Activated T-helper 17 cell treated with anti-CD3 and anti-CD28 coated beads, Interleukin-2, amount 50 U/mL, for 72 hours (primary cell): ENCODE data around the gene ACD. TPM values are rescaled to one million over a fixed set of nuclear protein-coding genes. Genes with fewer than 3 reads are reported as not detected.
A peak's percentile ranks its signal among the peaks of the same experiment; 100 is the strongest.

Experiments
- ATAC-seq: fragments of 150-1000 bp; cut with Tn5 transposase; replicated peaks from 2 replicates; pipeline ENCODE4 v1.10.0; 2021; ENCODE audit warnings: mild to moderate bottlenecking, moderate library complexity
- H3K27ac Mint-ChIP-seq: one replicate; pipeline ENCODE4 v1.8.0; 2022; ENCODE audit warnings: mixed read lengths
- H3K27me3 Mint-ChIP-seq: one replicate; pipeline ENCODE4 v1.8.0; 2022; ENCODE audit warnings: mixed read lengths
- H3K36me3 Mint-ChIP-seq: one replicate; pipeline ENCODE4 v1.8.0; 2022; ENCODE audit warnings: low read depth, mild to moderate bottlenecking, mixed read lengths
- H3K4me1 Mint-ChIP-seq: one replicate; pipeline ENCODE4 v1.8.0; 2022; ENCODE audit warnings: mixed read lengths
- H3K4me3 Mint-ChIP-seq: one replicate; pipeline ENCODE4 v1.8.0; 2022; ENCODE audit warnings: mild to moderate bottlenecking, mixed read lengths
- H3K9me3 Mint-ChIP-seq: one replicate; pipeline ENCODE4 v1.8.0; 2022; ENCODE audit warnings: mixed read lengths
- total RNA-seq, 2 donors: library from RNA; stranded (reverse); gene quantifications; one replicate each; pipeline ENCODE4 v1.2.3, GENCODE V29; 2022

Gene ACD
- total RNA-seq, 2 donors from 2014 or later: 37.5 to 63.4 TPM

- peaks cover 31% of the 10 kb centered on the region for H3K36me3 Mint-ChIP-seq
- peaks cover 11% of the 10 kb centered on the region for H3K4me1 Mint-ChIP-seq
- no peaks in the 10 kb centered on the region for H3K9me3 Mint-ChIP-seq
- peak overlapping the region; percentile 45 for H3K4me3 Mint-ChIP-seq
- peak; percentile 79 for ATAC-seq
- H3K27me3 Mint-ChIP-seq: no peaks in the 10 kb centered on the region
- peak overlapping the region; percentile 38 for H3K27ac Mint-ChIP-seq
These were observed 51.7 kb downstream of the ACD start for GRCh38 chr16:67608364-67608763.

Other genes with a start within 250 kb of the ACD start
- under 1 TPM; 0.52 to 0.74 TPM for gene ZDHHC1, start 243.8 kb downstream of the ACD start, total RNA-seq
- gene HSD11B2, start 229.1 kb downstream of the ACD start, total RNA-seq: 1 to 10 TPM in 1 of 2 donors, under 1 TPM in 1; 0.21 to 1.4 TPM
- gene ATP6V0D1, start 179.1 kb downstream of the ACD start, total RNA-seq: 10 to 100 TPM; 20.6 to 42.1 TPM
- gene AGRP, start 176.7 kb downstream of the ACD start, total RNA-seq: not detected
- gene RIPOR1, start 131.4 kb downstream of the ACD start, total RNA-seq: 10 to 100 TPM; 30.4 to 57.0 TPM
- gene CTCF, start 97.7 kb downstream of the ACD start, total RNA-seq: 10 to 100 TPM; 41.2 to 49.4 TPM
- 100 to 1,000 TPM; 134 to 169 TPM for gene CARMIL2, start 15.1 kb downstream of the ACD start, total RNA-seq
- gene PARD6A, start 700 bp upstream of the ACD start, total RNA-seq: 10 to 100 TPM; 10.7 to 16.5 TPM
- 1 to 10 TPM; 9.1 to 9.4 TPM for gene ENKD1, start 6.5 kb upstream of the ACD start, total RNA-seq
- gene C16orf86, start 6.6 kb upstream of the ACD start, total RNA-seq: 1 to 10 TPM; 1.5 to 1.8 TPM
- gene GFOD2, start 59.1 kb upstream of the ACD start, total RNA-seq: 10 to 100 TPM; 13.8 to 20.9 TPM
- gene RANBP10, start 146.3 kb upstream of the ACD start, total RNA-seq: 10 to 100 TPM; 18.4 to 21.0 TPM
- gene TSNAXIP1, start 146.6 kb upstream of the ACD start, total RNA-seq: under 1 TPM in 1 of 2 donors, not detected in 1; 0.26 TPM
- 10 to 100 TPM; 29.9 to 51.6 TPM for gene THAP11, start 182.1 kb upstream of the ACD start, total RNA-seq
- 100 to 1,000 TPM in 1 of 2 donors, 10 to 100 TPM in 1; 82.9 to 175 TPM for gene NUTF2, start 186.7 kb upstream of the ACD start, total RNA-seq
- 10 to 100 TPM; 61.4 to 64.2 TPM for gene CENPT, start 187.4 kb upstream of the ACD start, total RNA-seq
- gene EDC4, start 212.8 kb upstream of the ACD start, total RNA-seq: 100 to 1,000 TPM; 101 to 137 TPM
- 1 to 10 TPM in 1 of 2 donors, not detected in 1; 1.2 TPM for gene NRN1L, start 224.6 kb upstream of the ACD start, total RNA-seq
- gene PSKH1, start 233.0 kb upstream of the ACD start, total RNA-seq: 10 to 100 TPM in 1 of 2 donors, 1 to 10 TPM in 1; 7.5 to 11.8 TPM